HepG2 (cell line): ENCODE data around the gene KCTD19. TPM values are rescaled to one million over a fixed set of nuclear protein-coding genes. Genes with fewer than 3 reads are reported as not detected.

Experiments used
- ATAC-seq: fragments of 200-7000 bp; cut with Tn5 transposase; 3 replicates; pipeline ENCODE4 v1.9.1; 2020; ENCODE audit warnings: mild to moderate bottlenecking, moderate library complexity
- BruUV-seq: library from RNA; stranded (reverse); fragments of 400-500 nt; replicated peaks from 2 replicates; lab custom pipeline; 2021; lab: Mats Ljungman, UMichigan
- CTCF ChIA-PET: fragments of 300-600 bp; formaldehyde crosslinking; extraction: SDS; loops from one replicate; lab custom pipeline; 2021; ENCODE audit warnings: low total read pairs, inconsistent platforms, low intra/inter-chr PET ratio; lab: Yijun Ruan, JAX
- POLR2A ChIA-PET: fragments of 350-600 bp; sonication (Branson Sonifier 250); formaldehyde crosslinking; loops from one replicate; lab custom pipeline; 2020; ENCODE audit warnings: antibody characterized with exemption, inconsistent platforms; lab: Yijun Ruan, JAX
- DNase-seq: peaks from one replicate; pipeline ENCODE4 v3.0.0-alpha.2; 2015; ENCODE audit warnings: low spot score
- FAIRE-seq: peaks from 3 replicates; lab custom pipeline; 2011; peaks lifted over from hg19 to GRCh38; lab: Jason Lieb, UNC
- H2AFZ ChIP-seq: one replicate; pipeline ENCODE4 v1.6.1; 2011; ENCODE audit warnings: low read length, inconsistent platforms
- H3K27ac ChIP-seq: fragments of 300-600 bp; 3 replicates; pipeline ENCODE4 v1.8.0; 2011; ENCODE audit warnings: mixed run types, mild to moderate bottlenecking, mixed read lengths, low read length, inconsistent platforms; ENCODE audit not compliant: insufficient read depth; ENCODE audit errors: extremely low read length
- H3K27me3 ChIP-seq, 2 experiments: fragments of 200-600 bp in 1 of 2; 2 replicates in 1 of 2; 3 replicates in 1 of 2; pipeline versions ENCODE4 v1.6.0 to v1.8.0; 2011; ENCODE audit warnings: low read length in 2 of 2, mild to moderate bottlenecking in 2 of 2, moderate library complexity in 2 of 2, inconsistent platforms in 1 of 2; ENCODE audit not compliant: insufficient read depth in 2 of 2, control insufficient read depth in 1 of 2
- H3K36me3 ChIP-seq, 2 experiments: fragments of 200-600 bp in 1 of 2; replicated peaks in 1 of 2; 2 replicates in 1 of 2; 3 replicates in 1 of 2; pipeline versions ENCODE4 v1.5.1 to v1.8.0; 2011; ENCODE audit warnings: low read length in 2 of 2, inconsistent platforms in 1 of 2; ENCODE audit not compliant: insufficient read depth in 2 of 2, control insufficient read depth in 1 of 2
- H3K4me1 ChIP-seq: 2 replicates; pipeline ENCODE4 v1.5.1; 2012; ENCODE audit warnings: low read length, inconsistent platforms; ENCODE audit not compliant: insufficient read depth
- H3K4me2 ChIP-seq: 2 replicates; pipeline ENCODE4 v1.6.0; 2011; ENCODE audit warnings: low read depth, low read length, inconsistent platforms
- H3K4me3 ChIP-seq, 3 experiments: fragments of 200-600 bp in 1 of 3; sonication (generic), shearing (Covaris generic) in 1 of 3; replicated peaks in 1 of 3; 2 replicates each; pipeline ENCODE4 v1.5.1; 2011 to 2016; ENCODE audit warnings: low read length in 3 of 3, inconsistent platforms in 2 of 3, low read depth in 2 of 3, mild to moderate bottlenecking in 2 of 3, control low read depth in 1 of 3, mixed read lengths in 1 of 3; ENCODE audit not compliant: insufficient read depth in 1 of 3
- H3K79me2 ChIP-seq: one replicate; pipeline ENCODE4 v1.6.1; 2011; ENCODE audit warnings: low read length, inconsistent platforms; ENCODE audit not compliant: insufficient read depth
- H3K9ac ChIP-seq: 2 replicates; pipeline ENCODE4 v1.6.0; 2011; ENCODE audit warnings: mild to moderate bottlenecking, low read depth, low read length, inconsistent platforms; ENCODE audit not compliant: insufficient read depth
- H3K9me3 ChIP-seq: 2 replicates; pipeline ENCODE4 v1.5.1; 2012; ENCODE audit warnings: mild to moderate bottlenecking, low read length
- H4K20me1 ChIP-seq: 2 replicates; pipeline ENCODE4 v1.6.0; 2011; ENCODE audit warnings: inconsistent platforms, mild to moderate bottlenecking, low read length, moderate library complexity; ENCODE audit not compliant: insufficient read depth
- CBX2 ChIP-seq, 2 experiments: fragments of 200-600 bp in 1 of 2; sonication (generic); formaldehyde crosslinking in 1 of 2; IDR thresholded peaks; 2 replicates each; pipeline versions ENCODE4 v1.7.0 to v1.8.1; 2018 to 2022; ENCODE audit warnings: low read depth in 2 of 2, low read length in 1 of 2, mild to moderate bottlenecking in 1 of 2, missing genetic modification reagents in 1 of 2
- CC2D1A ChIP-seq: sonication (generic); formaldehyde crosslinking; IDR thresholded peaks from 2 replicates; pipeline ENCODE4 v1.8.1; 2023; ENCODE audit warnings: mild to moderate bottlenecking, missing genetic modification reagents
- EHMT2 ChIP-seq: fragments of 200-600 bp; sonication (generic); IDR thresholded peaks from 2 replicates; pipeline ENCODE4 v1.7.0; 2017; ENCODE audit warnings: antibody characterized with exemption, low read depth, low read length, borderline replicate concordance
- GPN1 ChIP-seq: sonication (generic); formaldehyde crosslinking; IDR thresholded peaks from 2 replicates; pipeline ENCODE4 v1.5.1; 2020; ENCODE audit warnings: missing genetic modification reagents, borderline replicate concordance
- GTF3A ChIP-seq: sonication (generic); formaldehyde crosslinking; conservative IDR thresholded peaks from 2 replicates; pipeline ENCODE4 v1.4.0; 2020; ENCODE audit warnings: mild to moderate bottlenecking, missing genetic modification reagents
- HMG20A ChIP-seq: IDR thresholded peaks from 2 replicates; pipeline ENCODE4 v1.6.1; 2016; ENCODE audit warnings: borderline replicate concordance
- KAT7 ChIP-seq: IDR thresholded peaks from 2 replicates; pipeline ENCODE4 v1.6.1; 2018; ENCODE audit warnings: borderline replicate concordance, missing compliant biosample characterization
- MAFF ChIP-seq: IDR thresholded peaks from 2 replicates; pipeline ENCODE4 v1.6.1; 2011; ENCODE audit warnings: low read depth, low read length, improper control_type of control experiment
- NRL ChIP-seq: sonication (generic); formaldehyde crosslinking; IDR thresholded peaks from 2 replicates; pipeline ENCODE4 v1.5.0; 2020; ENCODE audit warnings: missing genetic modification reagents, mild to moderate bottlenecking, moderate library complexity, borderline replicate concordance
- SMARCE1 ChIP-seq: fragments of 450-650 bp; IDR thresholded peaks from 2 replicates; pipeline ENCODE4 v1.6.1; 2017; ENCODE audit warnings: borderline replicate concordance
- SNRNP70 ChIP-seq: fragments of 200-400 bp; formaldehyde crosslinking; IDR thresholded peaks from 2 replicates; pipeline ENCODE4 v1.6.1; 2017; ENCODE audit warnings: mild to moderate bottlenecking, low read depth, low read length, moderate library complexity
- ZNF138 ChIP-seq: sonication (generic); formaldehyde crosslinking; IDR thresholded peaks from 2 replicates; pipeline ENCODE4 v1.5.0; 2020; ENCODE audit warnings: mild to moderate bottlenecking, low read depth, missing genetic modification reagents
- ZNF589 ChIP-seq: sonication (generic); formaldehyde crosslinking; conservative IDR thresholded peaks from 2 replicates; pipeline ENCODE4 v1.8.0; 2022; ENCODE audit warnings: mild to moderate bottlenecking, moderate library complexity, missing genetic modification reagents
- ZNF746 ChIP-seq: sonication (generic); formaldehyde crosslinking; IDR thresholded peaks from 2 replicates; pipeline ENCODE4 v1.8.0; 2022; ENCODE audit warnings: mild to moderate bottlenecking, missing genetic modification reagents
- ZNF772 ChIP-seq: sonication (generic); formaldehyde crosslinking; IDR thresholded peaks from 2 replicates; pipeline ENCODE4 v1.5.0; 2020; ENCODE audit warnings: mild to moderate bottlenecking, missing genetic modification reagents
- ZNF792 ChIP-seq: IDR thresholded peaks from 2 replicates; pipeline ENCODE4 v1.6.1; 2016
- ZNF841 ChIP-seq: sonication (generic); formaldehyde crosslinking; IDR thresholded peaks from 2 replicates; pipeline ENCODE4 v1.8.1; 2023; ENCODE audit warnings: missing genetic modification reagents, borderline replicate concordance
- ZSCAN25 ChIP-seq: sonication (generic); formaldehyde crosslinking; IDR thresholded peaks from 2 replicates; pipeline ENCODE4 v1.8.0; 2022; ENCODE audit warnings: mild to moderate bottlenecking, missing genetic modification reagents
- WGBS: methylation state at CpG from one replicate; pipeline ENCODE4 v1.1.6; 2017; ENCODE audit warnings: low lambda C conversion rate; 5-methylcytosine and 5-hydroxymethylcytosine counted together
- in situ Hi-C: cut with HindIII; loops from 2 replicates; pipeline ENCODE4 v1.10.0; 2017; ENCODE audit warnings: low pct_unique_long_range_greater_than_20kb; ENCODE audit not compliant: extremely low pct_ligation_motif_present
- intact Hi-C: fragments of 100-400 bp; cut with micrococcal nuclease; formaldehyde crosslinking; loops from one replicate; pipeline ENCODE4 v1.10.0; 2022; ENCODE audit not compliant: unreplicated experiment
- polyA plus RNA-seq, 8 experiments: library from polyadenylated mRNA; depleted of rRNA in 3 of 8; stranded (reverse) in 7 of 8; unstranded in 1 of 8; fragments of >200 nt; fragmentation: Illumina TruSeq in 4 of 8; extraction: Trizol in 4 of 8; gene quantifications; 2 replicates each; pipeline versions ENCODE4 v1.2.1 to v1.2.3, GENCODE V29; 2011 to 2016; ENCODE audit warnings: low read depth in 4 of 8, missing spikeins in 1 of 8, mixed read lengths in 1 of 8; ENCODE audit not compliant: insufficient read depth in 1 of 8
- total RNA-seq, 5 experiments: library from RNA; depleted of rRNA; stranded (reverse); fragments of >200 nt; fragmentation: Illumina TruSeq; extraction: Trizol; gene quantifications; 2 replicates each; pipeline ENCODE4 v1.2.3, GENCODE V29; 2016; ENCODE audit warnings: low read depth in 1 of 5
- TF ChIP-seq, protein P1 (sequence below): sonication (generic); formaldehyde crosslinking; IDR thresholded peaks from 2 replicates; pipeline ENCODE4 v1.5.1; 2020; ENCODE audit warnings: missing genetic modification reagents, mild to moderate bottlenecking, borderline replicate concordance

Gene KCTD19
- total and polyA plus RNA-seq, 2 of the 13 experiments (the other 11 are each of a cell fraction or from before 2014, with no cell fraction given) = not detected

DNA sequence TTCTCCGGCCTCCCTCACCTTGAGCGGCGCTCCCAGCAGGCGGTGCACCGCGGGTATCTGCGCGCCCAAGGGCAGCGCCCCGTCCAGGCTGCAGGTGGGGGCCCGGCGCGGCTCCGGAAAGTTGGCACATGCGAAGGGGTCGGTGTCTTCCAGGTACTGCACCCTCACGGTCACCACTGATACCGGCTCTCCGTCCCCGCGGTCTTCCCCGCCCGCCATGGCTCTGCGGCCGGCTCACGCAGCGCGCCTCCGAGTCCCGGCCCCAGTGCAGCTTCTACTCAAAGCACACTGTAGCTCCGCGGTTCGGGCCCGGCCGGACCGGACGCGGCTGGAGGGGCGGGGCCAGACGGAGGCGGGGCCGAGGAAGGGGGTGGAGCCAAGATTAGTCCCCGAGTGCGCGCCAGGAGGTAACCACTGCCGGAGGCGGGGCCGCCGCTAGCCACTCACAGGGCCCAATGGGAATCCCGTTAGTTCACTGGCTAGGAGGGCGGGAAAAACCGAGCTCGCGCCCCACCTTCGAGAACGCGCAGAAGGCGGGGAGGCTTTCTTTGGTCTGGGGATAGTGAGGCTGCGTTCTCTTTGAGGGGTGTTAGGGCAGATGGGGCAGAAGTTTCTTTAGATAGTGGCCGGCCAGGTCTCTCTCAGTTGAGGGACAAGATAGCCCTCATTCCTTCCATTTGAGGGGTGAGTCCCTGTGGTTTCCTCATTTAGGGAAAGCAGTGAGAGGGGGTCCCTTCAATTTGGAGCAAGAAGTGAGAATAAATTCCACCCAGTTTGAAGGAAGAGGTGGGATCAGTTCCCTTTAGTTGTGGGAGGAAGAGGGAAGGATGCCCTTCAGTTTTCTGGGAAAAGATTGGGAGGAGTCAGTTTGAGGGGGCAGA is 79.1 kb downstream of the KCTD19 start, which contains the start of gene FHOD1:
Gene FHOD1, minus strand, starts transcription at position 290 of the 881 bp plus-strand sequence. Its CDS starts 71 bp downstream, at position 219.
- Histone ChIP-seq H3K36me3 (peaks cover 0 to 2% of the 10 kb centered on the region in 2 experiments; a peak in 1 of 5 replicates), H3K9ac (peak within 1 kb of the TSS; percentile 69), H3K27ac (peak within 1 kb of the TSS; percentile 73), H3K9me3 (no peaks in the 10 kb centered on the region), H3K4me2 (peak within 1 kb of the TSS; percentile 97), H3K4me3 (peak within 1 kb of the TSS; percentile 63 to 85 (median 82)), H2AFZ (no peak within 1 kb of the TSS), H3K79me2 (no peaks in the 10 kb centered on the region), H3K27me3 (peaks cover 0 to 22% of the 10 kb centered on the region in 2 experiments; a peak in 3 of 5 replicates), H3K4me1 (peaks cover 54% of the 10 kb centered on the region), H4K20me1 (no peaks in the 10 kb centered on the region)
- ATAC-seq = peak; percentile 68
- BruUV-seq = no TSS peak
- peak; percentile 83 for DNase-seq
- under 1% methylated on average over 43 of the region's 60 CpGs for WGBS
- CTCF ChIA-PET = no interaction called here
- in situ Hi-C loops (no loop called here), intact Hi-C loops (loop anchor here (1.0 to 2.0 kb wide), 2 partner anchors 20 to 55 kb away; partner anchors contain the start of genes E2F4 and TMEM208)
- FAIRE-seq = peak; percentile 74
- POLR2A ChIA-PET = interaction anchor here (0.5 to 6.1 kb wide), 22 partner anchors 10 to 293 kb away, joined by 3 to 71 read pairs (median 5); partner anchors contain the start of genes ATP6V0D1, HSD11B2, NOL3 and PLEKHG4
- 0 out of 2 replicates have a peak, but pooled peaks have one; percentile 57 for TF ChIP-seq GPN1 (CRISPR knock-in tag)
- TF ChIP-seq NRL = peak; percentile 89; the same call in 1 of the 2 replicates
- peak; percentile 71; the same call in 1 of the 2 replicates for TF ChIP-seq ZNF589
- TF ChIP-seq, protein P1, sequence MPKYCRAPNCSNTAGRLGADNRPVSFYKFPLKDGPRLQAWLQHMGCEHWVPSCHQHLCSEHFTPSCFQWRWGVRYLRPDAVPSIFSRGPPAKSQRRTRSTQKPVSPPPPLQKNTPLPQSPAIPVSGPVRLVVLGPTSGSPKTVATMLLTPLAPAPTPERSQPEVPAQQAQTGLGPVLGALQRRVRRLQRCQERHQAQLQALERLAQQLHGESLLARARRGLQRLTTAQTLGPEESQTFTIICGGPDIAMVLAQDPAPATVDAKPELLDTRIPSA (CRISPR knock-in tag) = 0 out of 2 replicates have a peak, but pooled peaks have one; percentile 44
- no peak for TF ChIP-seq SNRNP70
- TF ChIP-seq ZNF746 = peak; percentile 33; the same call in 1 of the 2 replicates
- no peak for TF ChIP-seq CBX2 (IDR thresholded peaks at IDR 0.05; ENCODE audit: low read depth, low read length)
- TF ChIP-seq CBX2 (CRISPR knock-in tag; IDR thresholded peaks at IDR 0.05; ENCODE audit: low read depth) = no peak
- peak; percentile 75 for TF ChIP-seq ZNF772
- TF ChIP-seq GTF3A (CRISPR knock-in tag) = no peak
- TF ChIP-seq MAFF = no peak
- no peak for TF ChIP-seq KAT7 (CRISPR knock-in tag)
- TF ChIP-seq ZNF841 = no peak
- TF ChIP-seq ZSCAN25 (CRISPR knock-in tag) = no peak
- 0 out of 2 replicates have a peak, but pooled peaks have one; percentile 9 for TF ChIP-seq HMG20A (CRISPR knock-in tag)
- TF ChIP-seq ZNF138 (CRISPR knock-in tag) = no peak
- TF ChIP-seq ZNF792 (CRISPR knock-in tag) = peak; percentile 69
- no peak for TF ChIP-seq CC2D1A (CRISPR knock-in tag)
- no peak for TF ChIP-seq EHMT2
- TF ChIP-seq SMARCE1 = no peak
